Measurements from ENCODE around the gene TBATA.

DNA sequence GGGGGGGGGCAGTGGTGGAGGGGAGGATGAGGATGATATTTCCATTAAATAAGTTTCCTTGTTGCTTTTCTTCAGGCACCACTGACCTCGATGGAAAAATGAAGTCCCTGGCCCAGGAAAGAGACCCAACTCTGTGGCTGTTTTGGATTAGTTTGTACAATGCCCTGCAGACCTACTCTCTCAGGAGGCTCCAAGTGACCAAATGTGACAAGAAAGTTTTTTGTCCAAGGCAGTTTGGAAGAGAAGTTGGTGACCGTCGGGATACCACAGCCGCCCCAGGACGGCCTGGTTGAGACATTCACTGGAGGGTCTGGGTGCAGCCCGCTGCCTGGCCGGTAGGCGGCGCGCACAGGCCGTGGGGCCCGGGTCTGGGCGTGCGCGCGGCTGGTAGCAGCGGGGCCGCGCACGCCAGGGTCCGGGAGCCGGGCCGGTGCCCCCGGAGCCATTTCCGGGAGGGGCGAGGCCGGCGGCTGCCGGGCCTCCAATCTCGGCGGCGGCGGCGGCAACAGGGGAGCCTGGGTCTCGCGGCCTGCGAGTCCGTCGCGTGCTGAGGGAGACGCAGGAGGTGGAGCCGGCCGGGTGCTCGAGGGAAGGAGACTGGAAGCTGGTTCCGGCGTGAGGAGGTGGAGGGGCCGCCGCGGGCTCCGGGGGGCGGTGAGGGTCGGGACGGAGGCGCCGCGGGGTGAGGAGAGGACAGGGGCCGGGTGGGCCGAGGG is 30.5 kb upstream of the TBATA start, which contains the start of gene SGPL1:
- TF ChIP-seq, protein P1, sequence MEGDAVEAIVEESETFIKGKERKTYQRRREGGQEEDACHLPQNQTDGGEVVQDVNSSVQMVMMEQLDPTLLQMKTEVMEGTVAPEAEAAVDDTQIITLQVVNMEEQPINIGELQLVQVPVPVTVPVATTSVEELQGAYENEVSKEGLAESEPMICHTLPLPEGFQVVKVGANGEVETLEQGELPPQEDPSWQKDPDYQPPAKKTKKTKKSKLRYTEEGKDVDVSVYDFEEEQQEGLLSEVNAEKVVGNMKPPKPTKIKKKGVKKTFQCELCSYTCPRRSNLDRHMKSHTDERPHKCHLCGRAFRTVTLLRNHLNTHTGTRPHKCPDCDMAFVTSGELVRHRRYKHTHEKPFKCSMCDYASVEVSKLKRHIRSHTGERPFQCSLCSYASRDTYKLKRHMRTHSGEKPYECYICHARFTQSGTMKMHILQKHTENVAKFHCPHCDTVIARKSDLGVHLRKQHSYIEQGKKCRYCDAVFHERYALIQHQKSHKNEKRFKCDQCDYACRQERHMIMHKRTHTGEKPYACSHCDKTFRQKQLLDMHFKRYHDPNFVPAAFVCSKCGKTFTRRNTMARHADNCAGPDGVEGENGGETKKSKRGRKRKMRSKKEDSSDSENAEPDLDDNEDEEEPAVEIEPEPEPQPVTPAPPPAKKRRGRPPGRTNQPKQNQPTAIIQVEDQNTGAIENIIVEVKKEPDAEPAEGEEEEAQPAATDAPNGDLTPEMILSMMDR (conservative IDR thresholded peaks at IDR 0.05) = peak; percentile 100
- peak; percentile 56 for TF ChIP-seq ZFX (IDR thresholded peaks at IDR 0.05)

Data from C4-2B (cell line).